Neural progenitor cell (in vitro differentiated cells): ENCODE data around the gene KRT3. TPM values are rescaled to one million over a fixed set of nuclear protein-coding genes. Genes with fewer than 3 reads are reported as not detected.

Experiments
- DNase-seq: peaks from one replicate; pipeline ENCODE4 v3.0.0-alpha.2; 2016; ENCODE audit warnings: low spot score
- H2AFZ ChIP-seq: fragments of 200-600 bp; sonication (generic); replicated peaks from 2 replicates; pipeline ENCODE4 v1.6.1; 2016; ENCODE audit warnings: antibody characterized with exemption
- H3F3A ChIP-seq: fragments of 200-600 bp; sonication (generic); 2 replicates; pipeline ENCODE4 v1.6.1; 2016; ENCODE audit warnings: antibody characterized with exemption, low read depth
- H3K27ac ChIP-seq: fragments of 200-600 bp; sonication (generic); 2 replicates; pipeline ENCODE4 v1.5.1; 2016; ENCODE audit warnings: mild to moderate bottlenecking
- H3K27me3 ChIP-seq: fragments of 200-600 bp; sonication (generic); 2 replicates; pipeline ENCODE4 v1.6.1; 2016; ENCODE audit warnings: mild to moderate bottlenecking, moderate library complexity
- H3K36me3 ChIP-seq: fragments of 200-600 bp; sonication (generic); 2 replicates; pipeline ENCODE4 v1.5.1; 2016
- H3K4me1 ChIP-seq: fragments of 200-600 bp; sonication (generic); 2 replicates; pipeline ENCODE4 v1.6.1; 2016; ENCODE audit warnings: mixed run types
- H3K4me2 ChIP-seq: fragments of 200-600 bp; sonication (generic); 2 replicates; pipeline ENCODE4 v1.6.1; 2016
- H3K4me3 ChIP-seq: fragments of 200-600 bp; sonication (generic); 2 replicates; pipeline ENCODE4 v1.5.1; 2016
- H3K79me2 ChIP-seq: fragments of 200-600 bp; sonication (generic); 2 replicates; pipeline ENCODE4 v1.6.1; 2016; ENCODE audit warnings: low read depth
- H3K9ac ChIP-seq: fragments of 200-600 bp; sonication (generic); 2 replicates; pipeline ENCODE4 v1.6.1; 2016
- H3K9me3 ChIP-seq: fragments of 200-600 bp; sonication (generic); 2 replicates; pipeline ENCODE4 v1.5.1; 2016; ENCODE audit warnings: low read depth
- H4K20me1 ChIP-seq: fragments of 200-600 bp; sonication (generic); 2 replicates; pipeline ENCODE4 v1.6.1; 2016; ENCODE audit warnings: low read depth
- H3K27ac Mint-ChIP-seq: 3 replicates; pipeline ENCODE4 v1.8.0; 2021; ENCODE audit warnings: mixed read lengths
- H3K27me3 Mint-ChIP-seq: 2 replicates; pipeline ENCODE4 v1.8.0; 2022; ENCODE audit warnings: low read depth, mild to moderate bottlenecking, inconsistent platforms, moderate library complexity, mixed read lengths; ENCODE audit not compliant: insufficient read depth
- H3K36me3 Mint-ChIP-seq: 3 replicates; pipeline ENCODE4 v1.8.0; 2021; ENCODE audit warnings: mixed read lengths
- H3K4me1 Mint-ChIP-seq: 3 replicates; pipeline ENCODE4 v1.8.0; 2021; ENCODE audit warnings: mixed read lengths
- H3K4me3 Mint-ChIP-seq: 3 replicates; pipeline ENCODE4 v1.8.0; 2021; ENCODE audit warnings: mild to moderate bottlenecking, moderate library complexity, mixed read lengths
- H3K9me3 Mint-ChIP-seq: 3 replicates; pipeline ENCODE4 v1.8.0; 2020; ENCODE audit warnings: mixed read lengths
- CTCF ChIP-seq: fragments of 200-600 bp; sonication (generic); IDR thresholded peaks from 2 replicates; pipeline ENCODE4 v1.5.1; 2017; ENCODE audit warnings: antibody characterized with exemption, mild to moderate bottlenecking
- EZH2 ChIP-seq: fragments of 200-600 bp; sonication (generic); IDR thresholded peaks from 2 replicates; pipeline ENCODE4 v1.6.1; 2017; ENCODE audit warnings: antibody characterized with exemption, mild to moderate bottlenecking, moderate library complexity
- EZH2phosphoT487 ChIP-seq: fragments of 200-600 bp; sonication (generic); IDR thresholded peaks from 2 replicates; pipeline ENCODE4 v1.6.1; 2017; ENCODE audit warnings: antibody characterized with exemption
- total RNA-seq: library from RNA; depleted of rRNA; stranded (reverse); fragments of >200 nt; gene quantifications from 2 replicates; pipeline ENCODE4 v1.2.3, GENCODE V29; 2015; ENCODE audit warnings: low replicate concordance

Gene KRT3
- total RNA-seq, 1 donor from 2014 or later = not detected

- Histone ChIP-seq H3K27ac (no peak overlapping the region), H3K4me3 (no peak overlapping the region), H3K9ac (no peak overlapping the region), H3K9me3 (no peaks in the 10 kb centered on the region), H3K4me2 (no peak overlapping the region), H2AFZ (no peak overlapping the region), H3K36me3 (no peaks in the 10 kb centered on the region), H3K4me1 (peaks cover 24% of the 10 kb centered on the region), H3K27me3 (no peaks in the 10 kb centered on the region), H3F3A (peaks cover 1% of the 10 kb centered on the region), H3K79me2 (no peaks in the 10 kb centered on the region), H4K20me1 (no peaks in the 10 kb centered on the region)
- no peaks in the 10 kb centered on the region for H3K9me3 Mint-ChIP-seq
- no peak for DNase-seq
- TF ChIP-seq EZH2 (no peak), CTCF (no peak), EZH2phosphoT487 (no peak)
- H3K36me3 Mint-ChIP-seq = no peaks in the 10 kb centered on the region
- H3K27me3 Mint-ChIP-seq = peaks cover 14% of the 10 kb centered on the region
- H3K4me3 Mint-ChIP-seq = no peak overlapping the region
- H3K27ac Mint-ChIP-seq = no peak overlapping the region
- H3K4me1 Mint-ChIP-seq = peaks cover 16% of the 10 kb centered on the region
Measured at GRCh38 chr12:52823761-52824450, 28.0 kb upstream of the KRT3 start.

GRCh38 chr12:52822771-52823510 is 27.0 kb upstream of the KRT3 start:
- no peaks in the 10 kb centered on the region for H4K20me1 ChIP-seq
- H3K36me3 Mint-ChIP-seq = no peaks in the 10 kb centered on the region
- no peak overlapping the region for H3K27ac ChIP-seq
- TF ChIP-seq CTCF = no peak
- TF ChIP-seq EZH2 = no peak
- TF ChIP-seq EZH2phosphoT487 = no peak
- no peaks in the 10 kb centered on the region for H3K9me3 ChIP-seq
- no peak overlapping the region for H2AFZ ChIP-seq
- peaks cover 33% of the 10 kb centered on the region for H3K4me1 ChIP-seq
- no peaks in the 10 kb centered on the region for H3K36me3 ChIP-seq
- no peaks in the 10 kb centered on the region for H3K9me3 Mint-ChIP-seq
- H3F3A ChIP-seq = peaks cover 11% of the 10 kb centered on the region
- peaks cover 14% of the 10 kb centered on the region for H3K27me3 Mint-ChIP-seq
- no peak overlapping the region for H3K27ac Mint-ChIP-seq
- no peak overlapping the region for H3K4me2 ChIP-seq
- H3K4me1 Mint-ChIP-seq = peaks cover 25% of the 10 kb centered on the region
- H3K27me3 ChIP-seq = no peaks in the 10 kb centered on the region
- H3K79me2 ChIP-seq = no peaks in the 10 kb centered on the region
- no peak overlapping the region for H3K4me3 ChIP-seq
- DNase-seq = no peak
- no peak overlapping the region for H3K4me3 Mint-ChIP-seq
- H3K9ac ChIP-seq = no peak overlapping the region

GRCh38 chr12:52821826-52822660 is 26.1 kb upstream of the KRT3 start:
- Histone ChIP-seq H3K4me2 (no peak overlapping the region), H3K9me3 (no peaks in the 10 kb centered on the region), H3K9ac (no peak overlapping the region), H3K36me3 (no peaks in the 10 kb centered on the region), H3K27me3 (no peaks in the 10 kb centered on the region), H2AFZ (no peak overlapping the region), H4K20me1 (no peaks in the 10 kb centered on the region), H3K79me2 (no peaks in the 10 kb centered on the region), H3K4me3 (no peak overlapping the region), H3K27ac (no peak overlapping the region), H3K4me1 (peaks cover 40% of the 10 kb centered on the region), H3F3A (peaks cover 12% of the 10 kb centered on the region)
- no peak for DNase-seq
- Mint-ChIP-seq H3K9me3 (no peaks in the 10 kb centered on the region), H3K4me1 (peaks cover 25% of the 10 kb centered on the region), H3K4me3 (no peak overlapping the region), H3K36me3 (no peaks in the 10 kb centered on the region), H3K27ac (no peak overlapping the region), H3K27me3 (peaks cover 14% of the 10 kb centered on the region)
- TF ChIP-seq EZH2 (no peak), EZH2phosphoT487 (no peak), CTCF (no peak)
